ENCODE data around the gene TRIP4.
A peak's percentile ranks its signal among the peaks of the same experiment; 100 is the strongest.
"Not testable (repeated sequence)": the region's sequence is repeated elsewhere in the genome, so short reads cannot be mapped to it uniquely, and the experiment has no call there.

The TRIP4 gene

GRCh38 chr15:64355348-64355943, 32.2 kb upstream of the TRIP4 start:
- DNase-seq: peak in 1 of 2 donors; percentile 28
- intact Hi-C loops (cut with DNase I; ENCODE audit: low total_unique reads): loop anchor here (5.0 kb wide), 1 partner anchor 148 kb away; no protein-coding TSS in a partner anchor
- TF ChIP-seq CTCF (IDR thresholded peaks at IDR 0.05): no peak
- Histone ChIP-seq H3K27me3 (no peaks in the 10 kb centered on the region), H3K9me3 (no peaks in the 10 kb centered on the region), H3K27ac (peak overlapping the region; percentile 79 to 87), H3K36me3 (no peaks in the 10 kb centered on the region), H3K4me3 (peak overlapping the region; percentile 73 to 99), H3K4me1 (peaks cover 0 to 20% (median 11%) of the 10 kb centered on the region in 4 donors)

GRCh38 chr15:64355944-64356709, 31.5 kb upstream of the TRIP4 start, which contains the start of gene CSNK1G1:
CSNK1G1 (minus strand) TSS chr15:64356173; CDS start chr15:64300499, 55,674 bp downstream.
- TF ChIP-seq CTCF (IDR thresholded peaks at IDR 0.05): peak; percentile 26 to 53
- peak; percentile 95 to 96 for DNase-seq
- Histone ChIP-seq H3K36me3 (no peaks in the 10 kb centered on the region), H3K27ac (peak within 1 kb of the TSS; percentile 79 to 87), H3K4me1 (peaks cover 0 to 20% (median 11%) of the 10 kb centered on the region in 4 donors), H3K4me3 (peak within 1 kb of the TSS; percentile 73 to 99), H3K27me3 (no peaks in the 10 kb centered on the region), H3K9me3 (no peaks in the 10 kb centered on the region)
- intact Hi-C loops (cut with DNase I; ENCODE audit: low total_unique reads): loop anchor here (5.0 kb wide), 1 partner anchor 149 kb away; no protein-coding TSS in a partner anchor

GRCh38 chr15:64356710-64357040, 31.0 kb upstream of the TRIP4 start:
- intact Hi-C loops (cut with DNase I; ENCODE audit: low total_unique reads): loop anchor here (5.0 kb wide), 1 partner anchor 149 kb away; no protein-coding TSS in a partner anchor
- peak overlapping the region; percentile 79 to 87 for H3K27ac ChIP-seq

GRCh38 chr15:64361259-64361658, 26.4 kb upstream of the TRIP4 start:
- intact Hi-C loops (cut with DNase I; ENCODE audit: low total_unique reads): no loop called here
- no peak for TF ChIP-seq CTCF (IDR thresholded peaks at IDR 0.05)

More at GRCh38 chr15:64356710-64357040, 31.0 kb upstream of the TRIP4 start:
- DNase-seq: no peak
- H3K36me3 ChIP-seq: no peaks in the 10 kb centered on the region
- peaks cover 0 to 20% (median 11%) of the 10 kb centered on the region in 4 donors for H3K4me1 ChIP-seq
- peak overlapping the region; percentile 73 to 99 for H3K4me3 ChIP-seq
- H3K9me3 ChIP-seq: no peaks in the 10 kb centered on the region
- H3K27me3 ChIP-seq: no peaks in the 10 kb centered on the region
- no peak for TF ChIP-seq CTCF (IDR thresholded peaks at IDR 0.05)

GRCh38 chr15:64369078-64369607, 18.5 kb upstream of the TRIP4 start:
- no peak for DNase-seq
- Histone ChIP-seq H3K27ac (no peak overlapping the region), H3K27me3 (no peaks in the 10 kb centered on the region), H3K36me3 (no peaks in the 10 kb centered on the region), H3K9me3 (no peaks in the 10 kb centered on the region), H3K4me1 (no peaks in the 10 kb centered on the region), H3K4me3 (no peak overlapping the region)
- TF ChIP-seq CTCF (IDR thresholded peaks at IDR 0.05): no peak
- intact Hi-C loops (cut with DNase I; ENCODE audit: low total_unique reads): no loop called here

More at GRCh38 chr15:64361259-64361658, 26.4 kb upstream of the TRIP4 start:
- peaks cover 0 to 5% (median 2%) of the 10 kb centered on the region in 4 donors for H3K4me1 ChIP-seq
- H3K27me3 ChIP-seq: no peaks in the 10 kb centered on the region
- no peak overlapping the region for H3K27ac ChIP-seq
- no peaks in the 10 kb centered on the region for H3K9me3 ChIP-seq
- H3K36me3 ChIP-seq: no peaks in the 10 kb centered on the region
- no peak for DNase-seq
- no peak overlapping the region for H3K4me3 ChIP-seq

- H3K27me3 ChIP-seq; intact Hi-C loops (cut with DNase I; ENCODE audit: low total_unique reads); H3K27ac ChIP-seq; H3K36me3 ChIP-seq; DNase-seq; H3K4me3 ChIP-seq; H3K9me3 ChIP-seq; H3K4me1 ChIP-seq: not testable (repeated sequence)
Measured at GRCh38 chr15:64371383-64371782, 16.3 kb upstream of the TRIP4 start.
